ENCODE data around the gene CASQ2.

CASQ2 gene

GRCh38 chr1:115809847-115810246 lies 41.3 kb upstream of the CASQ2 start:
- no peaks in the 10 kb centered on the region for H3K9me3 ChIP-seq (ENCODE audit: control insufficient read depth, insufficient read depth, low read length)
- no peak overlapping the region for H3K4me2 ChIP-seq (ENCODE audit: low read length)
- no peaks in the 10 kb centered on the region for H3F3A ChIP-seq (ENCODE audit: control insufficient read depth, insufficient read depth)
- H3K4me1 ChIP-seq (ENCODE audit: control insufficient read depth, low read length) = no peaks in the 10 kb centered on the region
- no peaks in the 10 kb centered on the region for H3K27me3 ChIP-seq (ENCODE audit: control insufficient read depth, low read length)
- no peaks in the 10 kb centered on the region for H3K9me2 ChIP-seq (replicated peaks; ENCODE audit: control insufficient read depth, low read length)
- H3K27ac ChIP-seq (ENCODE audit: low read depth, low read length) = no peak overlapping the region
- no peak overlapping the region for H3K4me3 ChIP-seq (ENCODE audit: low read length)
- no peaks in the 10 kb centered on the region for H3K36me3 ChIP-seq (ENCODE audit: control insufficient read depth, low read length)
- TF ChIP-seq CTCF (IDR thresholded peaks at IDR 0.05; ENCODE audit: low read depth, low read length, poor library complexity, severe bottlenecking) = no peak
- no peak for TF ChIP-seq EZH2phosphoT487 (IDR thresholded peaks at IDR 0.05; ENCODE audit: borderline replicate concordance, low read length)
- no peaks in the 10 kb centered on the region for H4K20me1 ChIP-seq (ENCODE audit: control insufficient read depth, insufficient read depth, low read depth, low read length)
- no peaks in the 10 kb centered on the region for H3K79me2 ChIP-seq (ENCODE audit: control insufficient read depth, low read length)

- Histone ChIP-seq H4K20me1 (ENCODE audit: control insufficient read depth, insufficient read depth, low read depth, low read length) (no peaks in the 10 kb centered on the region), H3K9me3 (ENCODE audit: control insufficient read depth, insufficient read depth, low read length) (no peaks in the 10 kb centered on the region), H3K4me3 (ENCODE audit: low read length) (no peak overlapping the region), H3F3A (ENCODE audit: control insufficient read depth, insufficient read depth) (no peaks in the 10 kb centered on the region), H3K9me2 (replicated peaks; ENCODE audit: control insufficient read depth, low read length) (no peaks in the 10 kb centered on the region), H3K27me3 (ENCODE audit: control insufficient read depth, low read length) (no peaks in the 10 kb centered on the region), H3K4me2 (ENCODE audit: low read length) (no peak overlapping the region), H3K27ac (ENCODE audit: low read depth, low read length) (no peak overlapping the region), H3K36me3 (ENCODE audit: control insufficient read depth, low read length) (no peaks in the 10 kb centered on the region), H3K79me2 (ENCODE audit: control insufficient read depth, low read length) (no peaks in the 10 kb centered on the region), H3K4me1 (ENCODE audit: control insufficient read depth, low read length) (no peaks in the 10 kb centered on the region)
- TF ChIP-seq EZH2phosphoT487 (IDR thresholded peaks at IDR 0.05; ENCODE audit: borderline replicate concordance, low read length) (no peak), CTCF (IDR thresholded peaks at IDR 0.05; ENCODE audit: low read depth, low read length, poor library complexity, severe bottlenecking) (no peak)
Observed at GRCh38 chr1:115809076-115809475, 40.6 kb upstream of the CASQ2 start.

GRCh38 chr1:115807723-115808122 lies 39.2 kb upstream of the CASQ2 start:
- no peaks in the 10 kb centered on the region for H3K9me2 ChIP-seq (replicated peaks; ENCODE audit: control insufficient read depth, low read length)
- no peak overlapping the region for H3K4me2 ChIP-seq (ENCODE audit: low read length)
- no peaks in the 10 kb centered on the region for H3K36me3 ChIP-seq (ENCODE audit: control insufficient read depth, low read length)
- no peak overlapping the region for H3K4me3 ChIP-seq (ENCODE audit: low read length)
- no peaks in the 10 kb centered on the region for H3K27me3 ChIP-seq (ENCODE audit: control insufficient read depth, low read length)
- no peak overlapping the region for H3K27ac ChIP-seq (ENCODE audit: low read depth, low read length)
- H3F3A ChIP-seq (ENCODE audit: control insufficient read depth, insufficient read depth) = no peaks in the 10 kb centered on the region
- no peaks in the 10 kb centered on the region for H3K79me2 ChIP-seq (ENCODE audit: control insufficient read depth, low read length)
- H3K9me3 ChIP-seq (ENCODE audit: control insufficient read depth, insufficient read depth, low read length) = no peaks in the 10 kb centered on the region
- TF ChIP-seq CTCF (IDR thresholded peaks at IDR 0.05; ENCODE audit: low read depth, low read length, poor library complexity, severe bottlenecking) (peak; percentile 81), EZH2phosphoT487 (IDR thresholded peaks at IDR 0.05; ENCODE audit: borderline replicate concordance, low read length) (no peak)
- no peaks in the 10 kb centered on the region for H3K4me1 ChIP-seq (ENCODE audit: control insufficient read depth, low read length)
- no peaks in the 10 kb centered on the region for H4K20me1 ChIP-seq (ENCODE audit: control insufficient read depth, insufficient read depth, low read depth, low read length)

- Histone ChIP-seq H3F3A (ENCODE audit: control insufficient read depth, insufficient read depth) (no peaks in the 10 kb centered on the region), H3K4me1 (ENCODE audit: control insufficient read depth, low read length) (peaks cover 4% of the 10 kb centered on the region; the same call in 1 of the 2 replicates), H4K20me1 (ENCODE audit: control insufficient read depth, insufficient read depth, low read depth, low read length) (no peaks in the 10 kb centered on the region), H3K9me2 (replicated peaks; ENCODE audit: control insufficient read depth, low read length) (no peaks in the 10 kb centered on the region), H3K79me2 (ENCODE audit: control insufficient read depth, low read length) (no peaks in the 10 kb centered on the region), H3K36me3 (ENCODE audit: control insufficient read depth, low read length) (no peaks in the 10 kb centered on the region), H3K4me2 (ENCODE audit: low read length) (no peak overlapping the region), H3K9me3 (ENCODE audit: control insufficient read depth, insufficient read depth, low read length) (no peaks in the 10 kb centered on the region), H3K27me3 (ENCODE audit: control insufficient read depth, low read length) (no peaks in the 10 kb centered on the region), H3K4me3 (ENCODE audit: low read length) (no peak overlapping the region), H3K27ac (ENCODE audit: low read depth, low read length) (no peak overlapping the region)
- TF ChIP-seq EZH2phosphoT487 (IDR thresholded peaks at IDR 0.05; ENCODE audit: borderline replicate concordance, low read length) = no peak
- TF ChIP-seq CTCF (IDR thresholded peaks at IDR 0.05; ENCODE audit: low read depth, low read length, poor library complexity, severe bottlenecking) = no peak
Observed at GRCh38 chr1:115805597-115805996, 37.1 kb upstream of the CASQ2 start.

Data from DOHH2 (cell line).